ENCODE measurements around the gene EXD1.

EXD1 gene

GRCh38 chr15:41231422-41232226 lies 1.1 kb upstream of the EXD1 start:
- no peak for DNase-seq (ENCODE audit: low spot score)

GRCh38 chr15:41230345-41230649 lies 260 bp downstream of the EXD1 start:
- DNase-seq (ENCODE audit: low spot score): no peak

GRCh38 chr15:41219381-41219780 lies 11.2 kb downstream of the EXD1 start:
- DNase-seq (ENCODE audit: low spot score): no peak

- no peak for DNase-seq (ENCODE audit: low spot score)
These were observed 11.7 kb downstream of the EXD1 start for GRCh38 chr15:41218851-41219250.

GRCh38 chr15:41215708-41216107 lies 14.8 kb downstream of the EXD1 start:
- DNase-seq (ENCODE audit: low spot score): no peak

- DNase-seq (ENCODE audit: low spot score): no peak
These were observed 22.7 kb downstream of the EXD1 start for GRCh38 chr15:41207687-41208448.

- DNase-seq (ENCODE audit: low spot score): no peak
These were observed 25.2 kb downstream of the EXD1 start for GRCh38 chr15:41205315-41205714.

GRCh38 chr15:41203395-41203794 lies 27.2 kb downstream of the EXD1 start:
- DNase-seq (ENCODE audit: low spot score): no peak

- no peak for DNase-seq (ENCODE audit: low spot score)
These were observed 31.1 kb downstream of the EXD1 start for GRCh38 chr15:41199470-41199869.

GRCh38 chr15:41194444-41194843 lies 36.1 kb downstream of the EXD1 start:
- DNase-seq (ENCODE audit: low spot score): no peak

GRCh38 chr15:41183581-41183980 lies 47.0 kb downstream of the EXD1 start:
- DNase-seq (ENCODE audit: low spot score): no peak

- no peak for DNase-seq (ENCODE audit: low spot score)
These were observed 48.3 kb downstream of the EXD1 start for GRCh38 chr15:41182266-41182665.

- no peak for DNase-seq (ENCODE audit: low spot score)
These were observed 50.3 kb downstream of the EXD1 start for GRCh38 chr15:41180206-41180789.

GRCh38 chr15:41169781-41170180 lies 60.8 kb downstream of the EXD1 start:
- DNase-seq (ENCODE audit: low spot score): no peak

GRCh38 chr15:41169086-41169485 lies 61.5 kb downstream of the EXD1 start:
- no peak for DNase-seq (ENCODE audit: low spot score)

GRCh38 chr15:41161736-41162135 lies 68.8 kb downstream of the EXD1 start:
- DNase-seq (ENCODE audit: low spot score): no peak

GRCh38 chr15:41161336-41161735 lies 69.2 kb downstream of the EXD1 start:
- DNase-seq (ENCODE audit: low spot score): peak; percentile 42

- DNase-seq (ENCODE audit: low spot score): peak; percentile 46
These were observed 69.8 kb downstream of the EXD1 start for GRCh38 chr15:41160639-41161315.

GRCh38 chr15:41154412-41154811 lies 76.1 kb downstream of the EXD1 start:
- DNase-seq (ENCODE audit: low spot score): no peak

- DNase-seq (ENCODE audit: low spot score): no peak
These were observed 76.8 kb downstream of the EXD1 start for GRCh38 chr15:41153733-41154132.

GRCh38 chr15:41151451-41152005 lies 79.0 kb downstream of the EXD1 start:
- DNase-seq (ENCODE audit: low spot score): no peak

GRCh38 chr15:41150279-41150678 lies 80.3 kb downstream of the EXD1 start:
- no peak for DNase-seq (ENCODE audit: low spot score)
